Peyer's patch (tissue), 4 donors: ENCODE data around the gene TMEM178B. TPM values are rescaled to one million over a fixed set of nuclear protein-coding genes. Genes with fewer than 3 reads are reported as not detected.

Experiments used
- DNase-seq, 3 donors: peaks; one replicate each; pipeline ENCODE4 v3.0.0-alpha.2; 2017 to 2019
- H3K27ac ChIP-seq, 4 donors: fragments of 200-600 bp; sonication (generic); one replicate each; pipeline ENCODE4 v1.5.1; 2016 to 2019
- H3K27me3 ChIP-seq, 2 donors: fragments of 200-600 bp; sonication (generic); one replicate each; pipeline ENCODE4 v1.5.1; 2019
- H3K36me3 ChIP-seq, 3 donors: fragments of 200-600 bp; sonication (generic); one replicate each; pipeline ENCODE4 v1.5.1; 2016 to 2019
- H3K4me1 ChIP-seq, 4 donors: fragments of 200-600 bp; sonication (generic); one replicate each; pipeline ENCODE4 v1.5.1; 2016 to 2019
- H3K4me3 ChIP-seq, 4 donors: fragments of 200-600 bp; sonication (generic); 1 replicate in 3 of 4; 2 replicates in 1 of 4; pipeline ENCODE4 v1.5.1; 2016 to 2019; ENCODE audit warnings: mild to moderate bottlenecking in 1 of 4
- H3K9me3 ChIP-seq, 4 donors: fragments of 200-600 bp; sonication (generic); one replicate each; pipeline ENCODE4 v1.5.1; 2016 to 2019; ENCODE audit warnings: mild to moderate bottlenecking in 1 of 4
- CTCF ChIP-seq, 6 experiments: fragments of 450-650 bp in 4 of 6; fragments of 200-600 bp in 2 of 6; sonication (generic) in 1 of 6; IDR thresholded peaks; one replicate each; pipeline ENCODE4 v1.5.1; 2017 to 2019; ENCODE audit warnings: antibody characterized with exemption in 6 of 6, mild to moderate bottlenecking in 3 of 6, moderate library complexity in 1 of 6
- POLR2A ChIP-seq, 2 donors: fragments of 450-650 bp; IDR thresholded peaks; one replicate each; pipeline ENCODE4 v1.5.1; 2017; ENCODE audit warnings: antibody characterized with exemption in 2 of 2, mild to moderate bottlenecking in 2 of 2, moderate library complexity in 2 of 2
- total RNA-seq, 4 donors: library from RNA; depleted of rRNA; stranded (reverse); fragments of >200 nt; gene quantifications; one replicate each; pipeline ENCODE4 v1.1.0, GENCODE V29; 2016

Gene TMEM178B
- total RNA-seq, 4 donors from 2014 or later: under 0.01 to 0.66 (median 0.13) TPM; not detected in 1

- no peak for TF ChIP-seq CTCF (IDR thresholded peaks at IDR 0.05)
- DNase-seq: no peak
- no peak overlapping the region for H3K4me3 ChIP-seq
- H3K27me3 ChIP-seq: no peaks in the 10 kb centered on the region
- H3K9me3 ChIP-seq: no peaks in the 10 kb centered on the region
- H3K36me3 ChIP-seq: no peaks in the 10 kb centered on the region
- H3K27ac ChIP-seq: no peak overlapping the region
- H3K4me1 ChIP-seq: no peaks in the 10 kb centered on the region
Measured at GRCh38 chr7:141313896-141314295, 240.0 kb downstream of the TMEM178B start.

- no peak overlapping the region for H3K4me3 ChIP-seq
- no peak overlapping the region for H3K27ac ChIP-seq
- no peak for DNase-seq
- no peaks in the 10 kb centered on the region for H3K27me3 ChIP-seq
- no peaks in the 10 kb centered on the region for H3K9me3 ChIP-seq
- no peak for TF ChIP-seq POLR2A (IDR thresholded peaks at IDR 0.05)
- no peak for TF ChIP-seq CTCF (IDR thresholded peaks at IDR 0.05)
- no peaks in the 10 kb centered on the region for H3K4me1 ChIP-seq
- H3K36me3 ChIP-seq: no peaks in the 10 kb centered on the region
Measured at GRCh38 chr7:141317033-141317585, 243.2 kb downstream of the TMEM178B start.

- no peak for TF ChIP-seq POLR2A (IDR thresholded peaks at IDR 0.05)
- no peak for TF ChIP-seq CTCF (IDR thresholded peaks at IDR 0.05)
- DNase-seq: no peak
- Histone ChIP-seq H3K4me3 (no peak overlapping the region), H3K27ac (no peak overlapping the region), H3K4me1 (no peaks in the 10 kb centered on the region), H3K27me3 (no peaks in the 10 kb centered on the region), H3K9me3 (no peaks in the 10 kb centered on the region), H3K36me3 (no peaks in the 10 kb centered on the region)
Measured at GRCh38 chr7:141320287-141320686, 246.4 kb downstream of the TMEM178B start.

GRCh38 chr7:141322383-141322782 lies 248.5 kb downstream of the TMEM178B start:
- Histone ChIP-seq H3K27me3 (no peaks in the 10 kb centered on the region), H3K9me3 (no peaks in the 10 kb centered on the region), H3K4me1 (no peaks in the 10 kb centered on the region), H3K4me3 (no peak overlapping the region), H3K27ac (no peak overlapping the region), H3K36me3 (no peaks in the 10 kb centered on the region)
- no peak for DNase-seq
- no peak for TF ChIP-seq POLR2A (IDR thresholded peaks at IDR 0.05)
- TF ChIP-seq CTCF (IDR thresholded peaks at IDR 0.05): no peak

GRCh38 chr7:141323826-141324225 lies 250.0 kb downstream of the TMEM178B start:
- Histone ChIP-seq H3K4me3 (no peak overlapping the region), H3K4me1 (no peaks in the 10 kb centered on the region), H3K9me3 (no peaks in the 10 kb centered on the region), H3K27me3 (no peaks in the 10 kb centered on the region), H3K36me3 (no peaks in the 10 kb centered on the region), H3K27ac (no peak overlapping the region)
- DNase-seq: no peak
- TF ChIP-seq CTCF (IDR thresholded peaks at IDR 0.05) (no peak), POLR2A (IDR thresholded peaks at IDR 0.05) (no peak)

GRCh38 chr7:141324870-141325269 lies 251.0 kb downstream of the TMEM178B start:
- H3K4me3 ChIP-seq: no peak overlapping the region
- H3K27ac ChIP-seq: no peak overlapping the region
- no peaks in the 10 kb centered on the region for H3K4me1 ChIP-seq
- no peaks in the 10 kb centered on the region for H3K36me3 ChIP-seq
- TF ChIP-seq CTCF (IDR thresholded peaks at IDR 0.05): no peak
- no peak for TF ChIP-seq POLR2A (IDR thresholded peaks at IDR 0.05)
- no peak for DNase-seq
- no peaks in the 10 kb centered on the region for H3K9me3 ChIP-seq
- H3K27me3 ChIP-seq: no peaks in the 10 kb centered on the region
